Type B pancreatic cell (in vitro differentiated cells): ENCODE data around the gene CDHR2. TPM values are rescaled to one million over a fixed set of nuclear protein-coding genes. Genes with fewer than 3 reads are reported as not detected.
A peak's percentile ranks its signal among the peaks of the same experiment; 100 is the strongest.

Experiments used
- DNase-seq: peaks from one replicate; pipeline ENCODE4 v3.0.0; 2021; ENCODE audit warnings: mixed read lengths; ENCODE audit not compliant: unreplicated experiment; ENCODE audit errors: extremely low spot score
- H3K27ac Mint-ChIP-seq: 2 replicates; pipeline ENCODE4 v1.8.0; 2021; ENCODE audit warnings: mild to moderate bottlenecking, mixed read lengths
- H3K27me3 Mint-ChIP-seq: 2 replicates; pipeline ENCODE4 v1.8.0; 2021; ENCODE audit warnings: mixed read lengths
- H3K36me3 Mint-ChIP-seq: 2 replicates; pipeline ENCODE4 v1.8.0; 2021; ENCODE audit warnings: mixed read lengths
- H3K4me1 Mint-ChIP-seq: one replicate; pipeline ENCODE4 v1.8.0; 2021; ENCODE audit warnings: mixed read lengths; ENCODE audit not compliant: unreplicated experiment
- H3K4me3 Mint-ChIP-seq: 2 replicates; pipeline ENCODE4 v1.8.0; 2021; ENCODE audit warnings: mild to moderate bottlenecking, mixed read lengths
- H3K9me3 Mint-ChIP-seq: 2 replicates; pipeline ENCODE4 v1.8.0; 2021; ENCODE audit warnings: mixed read lengths
- total RNA-seq: library from RNA; stranded (reverse); gene quantifications from 2 replicates; pipeline ENCODE4 v1.2.1, GENCODE V29; 2021; ENCODE audit warnings: low replicate concordance
- TF ChIP-seq, protein P1 (sequence below): fragments of 200-600 bp; sonication (generic); conservative IDR thresholded peaks from 2 replicates; pipeline ENCODE4 v1.5.0; 2021; ENCODE audit warnings: antibody characterized with exemption, mild to moderate bottlenecking

Gene CDHR2
- total RNA-seq, 1 donor from 2014 or later = 4.1 TPM

DNA sequence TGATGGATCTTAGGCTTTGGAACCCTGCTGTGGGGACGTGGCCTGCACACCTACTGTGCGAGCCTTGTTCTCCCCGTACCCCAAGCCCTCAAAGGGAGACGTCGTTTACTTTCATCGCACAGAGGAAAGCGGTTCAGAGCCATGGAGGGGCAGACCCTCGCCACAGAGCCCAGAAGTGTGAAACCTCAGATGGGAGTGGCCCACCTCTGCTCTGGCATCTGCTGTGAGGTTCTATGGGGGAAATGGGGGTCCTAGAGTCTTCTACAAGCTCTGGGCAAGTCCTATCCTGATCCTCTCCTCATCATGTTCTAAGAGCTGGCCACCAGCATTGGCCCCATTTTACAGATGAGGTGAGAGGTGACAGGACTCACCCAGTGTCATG is 8.2 kb upstream of the CDHR2 start:
- TF ChIP-seq, protein P1, sequence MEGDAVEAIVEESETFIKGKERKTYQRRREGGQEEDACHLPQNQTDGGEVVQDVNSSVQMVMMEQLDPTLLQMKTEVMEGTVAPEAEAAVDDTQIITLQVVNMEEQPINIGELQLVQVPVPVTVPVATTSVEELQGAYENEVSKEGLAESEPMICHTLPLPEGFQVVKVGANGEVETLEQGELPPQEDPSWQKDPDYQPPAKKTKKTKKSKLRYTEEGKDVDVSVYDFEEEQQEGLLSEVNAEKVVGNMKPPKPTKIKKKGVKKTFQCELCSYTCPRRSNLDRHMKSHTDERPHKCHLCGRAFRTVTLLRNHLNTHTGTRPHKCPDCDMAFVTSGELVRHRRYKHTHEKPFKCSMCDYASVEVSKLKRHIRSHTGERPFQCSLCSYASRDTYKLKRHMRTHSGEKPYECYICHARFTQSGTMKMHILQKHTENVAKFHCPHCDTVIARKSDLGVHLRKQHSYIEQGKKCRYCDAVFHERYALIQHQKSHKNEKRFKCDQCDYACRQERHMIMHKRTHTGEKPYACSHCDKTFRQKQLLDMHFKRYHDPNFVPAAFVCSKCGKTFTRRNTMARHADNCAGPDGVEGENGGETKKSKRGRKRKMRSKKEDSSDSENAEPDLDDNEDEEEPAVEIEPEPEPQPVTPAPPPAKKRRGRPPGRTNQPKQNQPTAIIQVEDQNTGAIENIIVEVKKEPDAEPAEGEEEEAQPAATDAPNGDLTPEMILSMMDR = no peak
- no peaks in the 10 kb centered on the region for H3K36me3 Mint-ChIP-seq
- peak overlapping the region; percentile 84 for H3K27ac Mint-ChIP-seq
- no peak for DNase-seq
- no peaks in the 10 kb centered on the region for H3K9me3 Mint-ChIP-seq
- H3K4me1 Mint-ChIP-seq = peaks cover 45% of the 10 kb centered on the region
- peak overlapping the region; percentile 86 for H3K4me3 Mint-ChIP-seq
- no peaks in the 10 kb centered on the region for H3K27me3 Mint-ChIP-seq

DNA sequence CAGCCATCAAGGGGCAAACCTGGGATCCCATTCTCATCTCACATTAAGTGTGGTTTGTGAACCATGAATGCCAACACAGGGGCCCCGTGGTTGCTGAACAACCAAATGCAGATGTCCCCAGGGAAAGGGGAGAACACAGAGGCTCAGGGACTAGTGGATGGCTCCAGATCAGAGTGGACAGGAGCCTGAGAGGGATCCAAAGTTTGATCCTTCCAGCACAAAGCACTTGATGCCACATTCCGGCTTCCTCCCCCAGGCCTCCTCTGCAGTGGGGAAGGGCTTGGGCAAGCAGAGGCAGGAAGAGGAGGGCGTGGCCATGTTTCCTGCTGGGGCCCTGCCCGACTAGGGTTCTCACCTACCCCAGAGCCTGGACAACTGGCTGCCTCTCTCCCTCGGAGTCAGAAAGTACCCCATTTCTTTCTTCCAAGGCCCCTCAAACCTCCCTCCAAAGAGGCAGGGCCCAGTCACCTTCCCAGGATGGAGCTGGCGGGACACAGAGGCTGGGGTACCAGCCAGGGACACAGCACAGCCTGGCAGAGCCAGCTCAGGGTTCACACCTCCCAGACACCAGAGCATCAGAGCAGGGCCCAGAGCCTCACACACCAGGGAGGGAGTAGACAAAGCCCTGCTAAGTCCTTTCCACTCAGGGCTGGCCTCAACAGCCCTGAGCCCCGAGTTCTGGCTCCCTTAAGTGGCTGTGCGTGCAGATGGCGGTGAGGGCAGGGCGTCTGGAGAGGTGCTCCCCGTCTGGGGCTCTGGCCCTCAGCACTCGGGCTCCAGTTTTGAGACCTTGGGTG is 7.6 kb upstream of the CDHR2 start:
- peak overlapping the region; percentile 84 for H3K27ac Mint-ChIP-seq
- TF ChIP-seq, protein P1 = no peak
- no peak for DNase-seq

DNA sequence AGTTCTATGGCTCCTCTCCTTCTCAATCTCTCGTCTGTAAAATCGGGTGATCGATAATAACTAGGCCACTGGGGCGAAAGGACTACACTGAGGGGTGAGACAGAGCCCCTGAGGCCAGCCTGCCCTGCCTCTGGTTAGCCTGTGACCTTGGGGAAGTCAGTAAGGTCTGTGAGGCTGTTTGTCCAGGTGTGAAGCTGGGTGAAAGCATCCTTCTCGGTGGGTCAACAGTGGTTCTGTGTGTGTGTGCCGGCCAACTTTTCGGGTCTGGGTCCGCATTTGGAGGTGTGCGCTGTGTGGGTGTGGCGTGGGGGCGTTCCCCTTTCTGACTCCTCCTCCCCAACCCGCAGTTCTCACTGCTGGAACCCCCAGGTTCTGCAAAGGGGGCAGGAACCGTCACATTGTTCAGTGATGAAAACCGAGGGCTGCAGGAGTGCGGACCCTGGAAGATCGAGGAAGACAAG is 7.0 kb upstream of the CDHR2 start:
- peaks cover 45% of the 10 kb centered on the region for H3K4me1 Mint-ChIP-seq
- TF ChIP-seq, protein P1 = no peak
- DNase-seq = no peak
- no peaks in the 10 kb centered on the region for H3K27me3 Mint-ChIP-seq
- no peaks in the 10 kb centered on the region for H3K9me3 Mint-ChIP-seq
- H3K27ac Mint-ChIP-seq = peak overlapping the region; percentile 84
- peak overlapping the region; percentile 86 for H3K4me3 Mint-ChIP-seq
- no peaks in the 10 kb centered on the region for H3K36me3 Mint-ChIP-seq

More for the DNA sequence above, 7.6 kb upstream of the CDHR2 start:
- no peaks in the 10 kb centered on the region for H3K27me3 Mint-ChIP-seq
- no peaks in the 10 kb centered on the region for H3K9me3 Mint-ChIP-seq
- H3K4me3 Mint-ChIP-seq = peak overlapping the region; percentile 86
- peaks cover 45% of the 10 kb centered on the region for H3K4me1 Mint-ChIP-seq
- H3K36me3 Mint-ChIP-seq = no peaks in the 10 kb centered on the region

DNA sequence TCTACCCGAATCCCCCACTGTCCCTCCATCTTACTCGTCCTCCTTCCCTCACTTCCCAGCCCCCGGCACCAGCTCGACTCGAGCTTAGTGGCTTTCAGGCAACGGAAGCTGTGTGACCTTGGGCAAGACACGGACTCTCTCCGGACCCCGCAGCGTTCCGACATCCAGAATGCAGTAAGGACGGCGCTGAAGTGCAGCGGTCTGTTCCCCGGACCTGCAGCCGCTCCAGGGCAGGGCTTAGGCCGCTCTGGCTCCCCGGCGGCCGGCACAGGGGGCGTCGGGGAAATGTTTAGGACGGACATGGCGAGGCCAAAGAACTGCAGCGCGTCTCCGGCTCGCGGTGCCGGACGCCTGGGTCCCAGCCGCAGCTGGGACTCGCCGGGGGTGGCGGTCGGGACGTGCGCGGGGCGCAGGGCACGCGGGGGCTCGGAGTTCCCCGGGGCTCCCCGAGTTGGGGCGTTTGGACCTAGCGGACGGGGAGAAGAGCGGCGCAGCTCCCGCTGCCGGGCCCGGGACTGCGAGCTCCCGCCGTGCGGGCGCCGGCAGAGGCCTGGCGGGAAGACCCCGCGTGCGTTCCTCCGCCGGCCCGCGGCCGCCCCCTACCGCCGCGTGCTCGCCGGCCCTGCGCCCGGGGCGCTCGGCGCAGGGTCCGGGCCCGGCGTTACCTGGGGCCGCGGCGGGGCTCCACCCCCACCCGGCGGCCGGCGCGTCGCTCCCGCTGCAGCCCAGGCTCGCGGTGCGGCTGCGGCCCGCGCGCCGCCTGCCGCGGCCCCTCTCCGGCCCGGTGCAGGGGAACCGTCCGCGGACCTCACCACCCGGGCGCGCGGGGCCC is 6.3 kb upstream of the CDHR2 start:
- H3K27ac Mint-ChIP-seq = peak overlapping the region; percentile 84
- TF ChIP-seq, protein P1 = peak; percentile 31
- H3K4me1 Mint-ChIP-seq = peaks cover 45% of the 10 kb centered on the region
- peak overlapping the region; percentile 86 for H3K4me3 Mint-ChIP-seq
- H3K9me3 Mint-ChIP-seq = no peaks in the 10 kb centered on the region
- no peak for DNase-seq
- no peaks in the 10 kb centered on the region for H3K36me3 Mint-ChIP-seq
- H3K27me3 Mint-ChIP-seq = no peaks in the 10 kb centered on the region

DNA sequence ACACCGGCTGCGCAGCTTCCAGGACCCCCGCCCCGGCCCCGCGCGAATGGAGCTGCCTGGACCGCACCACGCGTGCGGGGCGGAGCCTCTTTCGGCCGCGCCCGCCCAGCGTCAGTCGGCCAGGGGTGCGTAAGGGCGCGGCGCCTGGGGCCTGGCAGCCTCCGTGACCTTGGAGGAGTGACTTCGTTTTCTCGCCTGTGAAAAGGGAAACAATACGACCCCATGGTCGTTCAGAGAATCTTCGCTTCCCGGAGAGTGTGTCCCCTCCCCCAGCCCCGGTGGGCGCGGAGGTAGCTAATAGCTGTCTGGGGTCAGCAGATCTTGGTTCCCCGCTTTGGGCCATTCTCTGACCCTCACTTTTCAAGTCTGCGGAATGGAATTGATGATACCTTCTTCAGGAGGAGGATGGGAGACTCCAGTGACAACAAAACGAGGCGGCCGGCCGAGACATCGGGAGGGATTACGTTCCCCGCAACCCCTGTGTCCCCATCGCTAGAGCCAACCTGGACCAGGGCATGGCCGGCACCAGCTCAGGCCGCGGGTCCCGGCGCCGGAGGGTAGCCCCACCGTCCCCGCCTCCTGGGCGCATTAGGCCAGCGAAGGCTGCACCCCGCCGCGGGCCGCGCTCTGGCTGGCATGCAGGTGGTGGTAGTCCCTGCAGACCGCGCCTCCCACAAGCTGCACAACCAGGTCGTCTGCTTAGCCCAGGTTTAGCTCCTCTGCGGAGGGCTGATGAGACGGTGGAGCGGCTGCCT is 5.5 kb upstream of the CDHR2 start:
- Mint-ChIP-seq H3K4me1 (peaks cover 38% of the 10 kb centered on the region), H3K27me3 (no peaks in the 10 kb centered on the region), H3K27ac (peak overlapping the region; percentile 93), H3K9me3 (no peaks in the 10 kb centered on the region), H3K4me3 (peak overlapping the region; percentile 94), H3K36me3 (no peaks in the 10 kb centered on the region)
- TF ChIP-seq, protein P1 = no peak
- DNase-seq = no peak
